HG03457 (cell line): Measurements from ENCODE around the gene EPN2.

Experiments used
- ATAC-seq: cut with Tn5 transposase; IDR thresholded peaks from one replicate; pipeline ENCODE4 v1.9.1; 2021; ENCODE audit warnings: moderate number of reproducible peaks; ENCODE audit not compliant: unreplicated experiment

Gene EPN2

DNA sequence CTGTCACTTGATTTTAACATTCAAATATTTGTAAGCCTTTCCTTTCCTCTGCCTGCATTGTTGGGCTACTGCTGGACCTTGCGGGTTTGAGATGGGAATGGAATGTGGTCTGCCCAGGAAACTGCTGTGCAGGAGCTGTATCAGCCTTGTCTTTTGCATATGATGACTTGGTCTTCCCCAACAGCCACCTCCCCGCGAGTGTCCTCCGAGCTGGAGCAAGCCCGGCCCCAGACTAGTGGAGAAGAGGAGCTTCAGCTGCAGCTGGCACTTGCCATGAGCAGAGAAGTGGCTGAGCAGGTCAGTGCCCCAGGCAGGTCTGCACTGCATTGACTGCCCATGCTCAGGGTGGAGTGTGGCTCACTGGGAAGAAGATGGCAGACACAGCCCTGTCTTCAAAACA, 72.5 kb downstream of the EPN2 start:
- ATAC-seq: no peak

- no peak for ATAC-seq
Measured at GRCh38 chr17:19310151-19310550, 73.0 kb downstream of the EPN2 start.

- no peak for ATAC-seq
Measured at GRCh38 chr17:19311016-19311415, 73.8 kb downstream of the EPN2 start.

DNA sequence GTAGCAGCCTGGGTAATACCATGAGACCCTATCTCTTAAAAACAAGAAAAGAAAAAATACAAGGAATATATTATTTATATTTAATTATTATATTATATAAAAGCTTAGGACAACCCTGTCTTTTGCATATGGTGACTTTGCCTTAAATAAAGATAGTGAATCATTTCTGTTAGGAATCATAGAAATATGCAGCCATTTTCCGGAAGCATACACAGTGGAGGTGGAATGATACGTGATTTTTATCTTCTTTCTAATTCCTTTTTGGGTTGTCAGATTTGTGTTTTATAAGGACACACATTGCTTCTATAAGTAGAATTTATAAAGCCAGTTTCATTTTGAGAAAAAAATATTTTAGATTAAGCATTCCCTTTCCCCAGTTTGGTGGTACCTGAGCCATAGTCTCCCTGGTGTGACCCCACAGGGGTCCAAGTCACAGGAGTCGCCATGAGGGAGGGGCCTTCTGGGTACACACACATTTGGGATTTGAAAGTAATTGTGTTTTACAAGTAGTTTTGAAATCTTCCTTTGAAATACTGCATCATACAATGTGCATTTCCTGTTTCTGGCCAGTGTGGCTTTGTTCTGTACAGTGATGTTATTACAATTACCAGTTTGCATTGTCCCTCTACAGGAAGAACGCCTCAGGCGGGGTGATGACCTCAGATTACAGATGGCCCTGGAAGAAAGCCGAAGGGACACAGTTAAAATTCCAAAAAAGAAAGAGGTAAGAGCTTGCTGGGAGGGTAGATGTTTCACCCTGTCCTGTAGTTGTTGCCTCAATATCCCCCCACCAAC, 74.5 kb downstream of the EPN2 start:
- ATAC-seq: no peak

GRCh38 chr17:19312406-19312805, 75.2 kb downstream of the EPN2 start:
- no peak for ATAC-seq

DNA sequence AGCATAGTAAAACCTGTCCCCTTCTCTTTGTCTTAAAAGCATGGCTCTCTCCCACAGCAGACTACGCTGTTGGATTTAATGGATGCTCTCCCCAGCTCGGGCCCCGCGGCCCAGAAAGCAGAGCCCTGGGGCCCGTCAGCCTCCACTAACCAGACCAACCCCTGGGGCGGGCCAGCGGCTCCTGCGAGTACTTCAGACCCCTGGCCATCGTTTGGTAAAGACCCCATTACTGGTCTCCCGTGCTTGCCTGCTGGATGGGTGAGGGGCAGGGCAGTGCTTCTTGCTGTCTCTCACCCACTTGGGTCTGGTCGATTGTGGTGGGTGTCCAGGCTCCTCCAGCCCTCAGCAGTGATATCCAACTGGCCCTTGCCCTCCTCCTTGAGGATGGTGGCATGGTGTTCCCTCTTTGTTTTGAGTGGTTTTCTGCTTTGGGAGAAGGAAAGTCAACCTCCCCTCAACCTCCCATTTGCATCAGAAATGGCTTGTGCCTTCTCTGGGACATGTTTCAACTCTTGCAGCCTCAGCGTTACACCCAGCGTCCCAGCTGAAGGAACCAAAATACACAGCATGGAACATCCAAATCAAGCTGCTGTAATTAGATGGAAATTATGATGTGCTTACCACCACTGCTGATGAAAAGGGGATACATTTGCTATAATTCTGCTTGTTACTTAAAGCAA, 76.0 kb downstream of the EPN2 start:
- ATAC-seq: no peak

DNA sequence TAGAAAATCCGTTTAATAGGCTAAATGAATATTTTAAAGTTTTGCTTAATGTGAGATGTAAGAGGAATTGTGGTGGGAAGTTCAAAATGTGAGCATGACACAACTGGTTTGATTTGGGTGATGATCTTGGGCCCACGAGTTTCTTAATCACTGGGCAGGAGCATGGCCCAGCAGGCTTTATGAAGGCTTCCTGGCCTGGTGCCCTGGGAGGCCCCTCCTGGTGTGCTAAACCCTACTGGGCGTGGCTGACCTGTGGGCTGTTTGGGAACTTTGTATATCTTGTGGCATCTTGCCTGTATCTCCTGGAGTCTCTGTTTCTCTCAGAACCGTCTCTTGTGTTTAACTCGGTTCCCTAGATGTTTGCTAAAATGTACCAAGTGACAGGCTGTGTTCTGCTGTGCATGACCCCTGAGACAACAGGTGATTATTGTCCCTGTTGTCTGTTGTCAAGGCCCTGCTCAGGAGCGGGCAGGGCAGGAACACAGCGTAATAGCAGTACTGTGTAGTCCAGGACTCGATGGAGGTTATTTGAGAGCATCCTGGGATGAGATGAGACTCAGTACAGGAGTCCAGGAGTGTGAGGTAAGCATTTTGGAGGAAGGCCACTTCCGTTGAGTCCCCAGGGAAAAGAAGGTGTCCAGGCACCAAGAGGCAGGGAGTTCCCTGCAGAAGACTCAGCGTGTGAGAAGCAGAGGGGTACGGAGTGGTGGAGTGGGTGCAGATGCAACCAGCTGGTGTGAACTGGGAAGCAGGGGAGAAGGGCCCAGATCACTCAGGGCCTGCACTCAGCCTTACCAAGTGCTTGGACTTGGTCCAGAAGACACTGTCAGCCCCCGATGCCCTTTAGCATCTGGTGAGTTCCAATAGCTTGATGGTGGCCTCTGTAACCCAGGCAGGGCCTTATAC, 76.8 kb downstream of the EPN2 start:
- ATAC-seq: no peak

DNA sequence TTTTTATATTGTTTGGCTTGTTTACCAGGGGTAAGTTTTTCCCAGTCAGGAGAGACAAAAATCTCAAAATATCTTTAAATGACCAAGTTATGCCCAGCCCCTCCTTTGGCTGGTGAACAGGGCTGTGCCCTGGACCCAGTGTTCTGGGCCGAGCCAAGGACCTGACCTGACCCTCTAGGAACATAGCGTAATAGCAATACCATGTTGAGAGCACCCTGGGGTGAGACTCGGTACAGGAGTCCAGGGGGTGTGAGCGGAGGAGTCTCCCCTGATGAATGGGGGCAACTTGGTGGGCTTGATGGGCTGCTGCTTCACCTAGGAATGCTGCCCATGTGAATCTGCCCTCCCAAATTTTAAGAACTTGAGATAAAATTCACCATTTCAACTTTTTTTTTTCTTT, 77.9 kb downstream of the EPN2 start:
- ATAC-seq: no peak

- no peak for ATAC-seq
Measured at GRCh38 chr17:19316761-19317358, 79.7 kb downstream of the EPN2 start.

DNA sequence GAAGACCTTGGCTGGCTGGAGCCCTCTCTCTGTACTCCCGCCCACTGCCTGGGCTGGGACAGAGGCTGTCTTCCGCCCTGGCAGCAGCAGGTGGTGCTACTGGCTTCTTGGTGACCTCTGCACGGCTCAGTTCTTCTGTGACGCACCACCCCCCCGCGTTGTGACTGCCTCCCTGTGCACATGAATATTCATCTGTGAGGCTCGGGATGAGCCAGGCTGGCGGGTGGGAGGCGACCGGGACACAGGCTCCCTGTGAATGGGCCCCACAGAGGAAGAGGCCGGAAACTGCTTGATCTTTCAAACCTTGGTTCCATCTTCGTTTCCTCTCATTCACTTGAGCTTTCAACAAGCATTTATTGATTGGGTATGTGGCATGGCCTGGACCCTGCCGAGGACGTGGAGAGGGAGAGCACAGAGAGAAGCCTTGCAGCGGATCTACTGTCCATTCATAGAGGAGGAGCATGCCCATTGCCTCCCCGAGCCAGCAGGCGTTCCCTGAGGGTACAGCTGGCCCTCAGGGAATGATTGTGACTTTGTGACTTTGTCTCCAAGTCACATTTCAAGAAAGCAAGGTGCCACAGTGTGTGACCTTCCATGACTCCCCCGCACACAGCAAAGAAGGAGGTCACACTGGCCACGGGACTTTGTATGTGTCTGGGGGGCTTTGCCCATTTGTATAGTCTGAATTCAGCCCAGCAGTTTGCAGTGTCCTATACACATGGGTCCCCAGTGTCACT, 80.4 kb downstream of the EPN2 start:
- no peak for ATAC-seq

DNA sequence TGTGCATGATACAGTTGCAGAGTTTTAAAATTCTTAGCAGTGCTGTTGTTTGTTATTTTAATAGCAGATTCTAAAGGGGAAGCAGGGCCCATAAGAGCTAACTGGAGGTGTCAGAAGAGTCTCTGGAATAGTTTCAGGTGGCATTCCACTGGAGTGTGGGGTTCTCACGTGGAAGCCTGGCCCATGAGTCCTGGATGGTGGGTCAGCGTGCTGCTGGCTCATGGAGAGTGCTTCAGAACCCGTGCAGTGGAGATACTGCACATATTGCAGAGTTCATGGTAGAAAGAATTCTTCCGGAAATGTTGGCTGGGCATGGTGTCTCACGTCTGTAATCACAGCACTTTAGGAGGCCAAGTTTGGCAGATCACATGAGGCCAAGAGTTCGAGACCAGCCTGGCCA, 81.4 kb downstream of the EPN2 start:
- ATAC-seq: no peak

- ATAC-seq: no peak
Measured at GRCh38 chr17:19319771-19320505, 82.8 kb downstream of the EPN2 start.

DNA sequence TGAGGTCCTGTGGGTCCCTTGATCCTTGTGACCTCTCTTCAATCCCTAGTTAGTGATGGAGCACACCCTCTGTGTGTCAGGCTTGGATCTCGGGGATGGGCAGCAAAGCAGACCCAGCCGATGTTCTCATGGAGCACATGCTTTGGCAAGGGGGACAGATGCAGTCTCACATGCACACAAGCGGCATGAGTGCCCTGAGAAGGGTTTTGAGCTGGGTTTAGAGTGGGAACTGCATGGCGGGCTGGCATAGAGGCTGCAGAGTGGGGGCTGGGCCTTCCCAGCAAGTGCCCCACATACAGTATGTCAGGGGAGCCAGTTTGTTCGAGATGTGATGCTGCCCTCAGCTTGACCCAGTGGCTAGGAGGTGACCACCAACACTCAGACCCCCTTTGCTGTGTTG, 83.7 kb downstream of the EPN2 start:
- ATAC-seq: no peak

DNA sequence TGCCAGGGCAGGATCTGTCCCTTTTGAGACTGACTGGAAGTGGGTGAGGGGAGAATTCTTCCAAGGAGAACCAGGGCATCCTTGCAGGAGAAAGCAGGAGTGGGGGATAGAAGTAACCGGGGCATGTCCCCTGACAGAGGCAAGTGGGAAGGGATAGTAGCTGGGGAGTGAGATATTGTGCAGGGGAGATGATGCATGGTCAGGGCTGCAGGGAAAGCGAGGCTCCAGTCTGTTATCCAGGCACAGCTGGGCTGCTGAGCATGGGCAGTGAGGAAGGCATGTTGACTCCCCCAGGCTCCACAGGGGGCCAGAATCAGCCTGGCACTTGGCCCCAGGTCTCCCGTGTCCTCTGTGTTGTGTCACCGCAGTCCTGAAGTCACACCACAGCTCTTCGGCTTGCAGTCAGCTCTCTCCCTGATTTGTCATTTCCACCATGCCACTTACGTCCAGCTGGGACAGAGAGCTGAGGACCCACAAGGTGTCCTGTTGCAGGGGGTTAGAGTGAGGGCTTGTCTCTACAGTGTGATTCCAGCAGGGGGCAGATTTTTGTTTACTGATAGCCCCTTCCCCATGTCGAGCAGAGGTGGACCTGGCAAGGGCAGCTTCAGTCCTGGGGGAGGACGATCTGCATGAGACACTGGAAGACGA, 84.4 kb downstream of the EPN2 start:
- no peak for ATAC-seq

DNA sequence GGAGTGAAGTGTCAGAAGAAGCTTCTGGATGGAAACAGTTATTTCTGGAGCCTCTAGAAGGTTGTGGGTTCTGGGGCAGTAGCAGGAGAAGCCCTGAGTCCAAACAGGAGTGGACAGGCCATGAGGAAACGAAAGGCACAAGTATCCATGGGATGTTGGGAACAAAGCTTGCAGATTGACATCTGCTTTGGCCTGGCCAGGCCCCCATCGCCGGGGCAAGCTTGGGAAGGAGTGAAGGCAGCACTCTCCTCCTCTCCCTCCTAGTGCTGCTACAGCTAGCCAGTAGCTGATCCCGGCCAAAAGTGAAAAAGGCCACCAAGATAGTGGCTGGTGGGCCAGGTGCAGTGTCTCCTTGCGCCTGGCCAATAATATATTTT, 85.0 kb downstream of the EPN2 start:
- ATAC-seq: no peak

- ATAC-seq: no peak
Measured at GRCh38 chr17:19322861-19323260, 85.7 kb downstream of the EPN2 start.

DNA sequence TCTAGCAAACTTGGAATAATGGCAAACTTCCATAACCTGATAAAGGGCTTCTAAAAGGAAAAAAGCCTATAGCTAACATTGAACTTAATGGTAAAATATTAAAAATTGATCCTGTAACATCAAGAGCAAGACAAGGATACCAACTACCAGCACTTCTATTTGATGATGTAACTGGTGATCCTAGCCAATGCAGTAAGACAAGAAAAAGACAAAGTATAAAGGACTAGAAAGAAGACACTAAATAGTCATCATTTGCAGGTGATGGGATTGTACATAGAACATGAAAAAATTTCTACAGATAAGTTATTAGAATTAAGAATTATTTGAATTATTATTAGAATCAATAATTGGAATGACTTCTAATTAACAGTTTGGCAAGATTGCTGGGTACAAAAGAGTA, 88.4 kb downstream of the EPN2 start:
- no peak for ATAC-seq

DNA sequence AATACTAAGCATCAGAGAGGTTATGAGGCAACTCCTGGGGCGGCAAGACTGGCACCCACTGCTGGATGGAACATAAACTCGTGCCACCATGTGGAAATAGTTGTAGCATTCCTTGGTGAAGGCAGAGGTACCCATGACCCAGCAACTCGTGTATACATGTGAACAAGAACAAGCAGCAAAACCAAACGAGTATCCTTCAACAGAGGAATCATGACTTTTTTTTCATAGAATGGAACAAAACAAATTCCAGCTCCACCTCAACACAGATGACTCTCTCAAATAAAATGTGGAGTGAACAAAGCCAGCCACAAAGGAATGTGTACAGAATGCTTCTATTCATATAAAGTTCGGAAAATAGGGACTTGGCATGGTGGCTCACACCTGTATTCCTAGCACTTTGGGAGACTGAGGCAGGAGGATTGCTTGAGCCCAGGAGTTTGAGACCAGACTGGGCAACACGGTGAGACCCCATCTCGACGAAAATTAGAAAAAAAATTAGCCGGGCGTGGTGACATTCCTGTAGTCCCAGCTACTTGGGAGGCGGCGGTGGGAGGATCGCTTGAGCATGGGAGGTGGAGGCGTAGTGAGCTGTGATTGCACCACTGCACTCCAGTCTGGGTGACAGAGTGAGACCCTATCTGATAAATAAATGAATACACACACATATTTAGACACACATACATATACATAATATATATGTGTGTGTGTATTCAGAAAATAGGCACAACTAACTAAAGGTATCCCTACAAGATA, 90.0 kb downstream of the EPN2 start:
- ATAC-seq: no peak
